Bladder microvascular endothelial cell (primary cell): Measurements from ENCODE around the gene KRTAP13-2. TPM values are rescaled to one million over a fixed set of nuclear protein-coding genes. Genes with fewer than 3 reads are reported as not detected.

ENCODE experiments used
- total RNA-seq: library from RNA; depleted of rRNA; stranded (reverse); fragments of >200 nt; gene quantifications from 2 replicates; pipeline ENCODE4 v1.2.3, GENCODE V29; 2014

Gene KRTAP13-2, protein sequence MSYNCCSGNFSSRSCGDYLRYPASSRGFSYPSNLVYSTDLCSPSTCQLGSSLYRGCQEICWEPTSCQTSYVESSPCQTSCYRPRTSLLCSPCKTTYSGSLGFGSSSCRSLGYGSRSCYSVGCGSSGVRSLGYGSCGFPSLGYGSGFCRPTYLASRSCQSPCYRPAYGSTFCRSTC
- not detected in 2 replicates for total RNA-seq

DNA sequence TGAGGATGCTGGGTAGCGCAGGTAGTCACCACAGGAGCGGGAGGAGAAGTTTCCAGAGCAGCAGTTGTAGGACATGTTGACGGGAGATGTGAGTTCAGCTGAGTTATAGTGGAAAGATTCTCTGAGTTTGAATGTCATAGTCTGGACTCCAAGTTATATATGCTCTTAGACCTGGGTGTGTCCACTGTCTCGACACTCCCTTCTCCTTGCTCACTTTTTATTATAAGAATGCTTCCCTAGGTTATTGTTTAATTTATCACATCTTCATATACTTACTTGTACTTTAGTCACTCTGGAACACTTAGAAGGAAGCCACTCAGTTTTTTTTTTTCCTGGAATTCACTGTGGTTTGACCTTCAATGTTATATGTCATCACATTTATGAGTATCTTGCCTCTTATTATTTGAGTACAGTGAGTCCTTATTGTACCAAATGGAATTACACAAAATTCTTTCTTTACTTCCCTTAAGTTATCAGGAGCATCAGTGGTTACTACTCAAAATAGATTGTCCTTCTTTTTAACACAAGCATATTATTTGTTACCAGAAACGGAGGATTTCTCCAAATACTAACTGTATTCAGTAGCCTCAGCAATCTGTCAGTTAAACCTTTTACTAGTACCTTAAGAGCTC lies at the start of gene KRTAP13-2:
Gene KRTAP13-2, minus strand, starts transcription at position 133 of the 632 bp plus-strand sequence. Its CDS starts 58 bp downstream, at position 75.

DNA sequence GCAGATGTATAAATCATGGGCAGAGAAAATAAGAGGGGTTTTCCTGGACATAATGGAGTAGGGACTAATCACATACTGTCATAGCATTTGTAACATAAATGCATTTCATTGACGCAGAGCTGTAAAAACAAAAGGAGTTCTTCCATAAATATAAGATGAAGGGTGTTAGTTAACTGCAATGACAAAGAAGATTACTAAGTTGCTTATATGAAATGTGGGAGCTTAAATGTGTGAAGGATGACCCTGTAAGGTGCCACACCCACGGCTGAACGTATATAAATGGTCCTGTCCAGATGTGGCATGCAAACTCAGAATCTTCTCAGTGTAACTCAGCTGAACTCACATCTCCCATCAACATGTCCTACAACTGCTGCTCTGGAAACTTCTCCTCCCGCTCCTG lies 23.7 kb upstream of the KRTAP13-2 start, which contains the start of gene KRTAP13-1:
Gene KRTAP13-1, plus strand, starts transcription at position 301 of the 400 bp plus-strand sequence. Its CDS starts 56 bp downstream, at position 357.

DNA sequence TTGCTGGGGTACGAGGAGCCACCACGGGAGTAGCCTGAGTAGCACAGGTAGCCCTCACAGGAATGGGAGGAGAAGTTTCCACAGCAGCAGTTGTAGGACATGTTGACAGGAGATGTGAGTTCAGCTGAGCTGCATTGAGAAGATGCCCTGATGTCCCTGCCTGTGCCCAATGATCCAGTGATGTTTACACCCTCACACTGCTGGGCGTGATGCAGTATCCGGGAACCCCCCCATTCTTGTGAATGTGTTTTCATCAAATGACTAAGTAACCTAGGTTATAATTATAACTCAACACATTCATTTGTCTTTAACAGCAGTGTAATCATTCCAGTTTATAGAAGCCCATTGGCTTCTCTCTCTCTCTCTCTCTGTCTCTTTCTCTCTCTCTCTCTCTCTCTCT lies 23.6 kb downstream of the KRTAP13-2 start, which contains the start of gene KRTAP23-1:
Gene KRTAP23-1, minus strand, starts transcription at position 101 of the 400 bp plus-strand sequence. Its CDS starts 0 bp downstream, at position 101.

DNA sequence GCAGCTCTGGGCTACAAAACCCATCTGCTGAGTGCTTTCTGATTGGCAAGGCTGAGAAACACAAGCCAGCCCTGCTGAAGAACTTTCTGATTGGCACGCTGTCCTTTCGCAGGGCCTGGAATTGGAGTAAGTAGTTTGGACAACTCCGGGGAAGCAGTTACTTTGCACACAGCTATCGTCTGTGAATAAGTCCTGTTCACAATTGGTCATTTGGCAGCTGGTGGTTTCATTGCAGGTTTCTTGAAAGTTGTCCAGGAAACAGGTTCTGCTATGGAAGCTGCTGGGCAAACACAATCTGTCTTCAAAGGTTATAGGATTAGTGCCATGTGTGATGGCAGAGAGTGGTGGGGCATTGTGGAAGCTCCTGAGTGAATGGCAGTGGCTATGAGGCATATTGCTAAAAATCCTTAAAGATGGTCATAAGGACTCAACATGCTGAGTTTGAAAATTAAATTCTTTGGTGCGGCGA lies 34.8 kb downstream of the KRTAP13-2 start, which contains the start of gene KRTAP27-1:
Gene KRTAP27-1, minus strand, starts transcription at position 419 of the 469 bp plus-strand sequence. Its CDS starts 26 bp downstream, at position 393.

Other genes with a start within 250 kb of the KRTAP13-2 start
- not detected in 2 replicates for gene CLDN17, start 205.5 kb downstream of the KRTAP13-2 start, total RNA-seq
- gene CLDN8, start 156.2 kb downstream of the KRTAP13-2 start, total RNA-seq, result not detected in 2 replicates
- not detected in 2 replicates for gene KRTAP24-1, start 89.3 kb downstream of the KRTAP13-2 start, total RNA-seq
- not detected in 2 replicates for gene KRTAP25-1, start 82.8 kb downstream of the KRTAP13-2 start, total RNA-seq
- gene KRTAP26-1, start 52.0 kb downstream of the KRTAP13-2 start, total RNA-seq, result not detected in 2 replicates
- gene KRTAP27-1, start 34.6 kb downstream of the KRTAP13-2 start, total RNA-seq, result not detected in 2 replicates
- not detected in 2 replicates for gene KRTAP23-1, start 23.7 kb downstream of the KRTAP13-2 start, total RNA-seq
- gene KRTAP13-1, start 23.8 kb upstream of the KRTAP13-2 start, total RNA-seq, result not detected in 2 replicates
- not detected in 2 replicates for gene KRTAP13-3, start 53.7 kb upstream of the KRTAP13-2 start, total RNA-seq
- not detected in 2 replicates for gene KRTAP13-4, start 57.9 kb upstream of the KRTAP13-2 start, total RNA-seq
- not detected in 2 replicates for gene KRTAP15-1, start 68.0 kb upstream of the KRTAP13-2 start, total RNA-seq
- not detected in 2 replicates for gene KRTAP19-1, start 108.1 kb upstream of the KRTAP13-2 start, total RNA-seq
- gene KRTAP19-2, start 115.2 kb upstream of the KRTAP13-2 start, total RNA-seq, result not detected in 2 replicates
- not detected in 2 replicates for gene KRTAP19-3, start 119.7 kb upstream of the KRTAP13-2 start, total RNA-seq
- gene KRTAP19-4, start 124.9 kb upstream of the KRTAP13-2 start, total RNA-seq, result not detected in 2 replicates
- not detected in 2 replicates for gene KRTAP19-5, start 129.9 kb upstream of the KRTAP13-2 start, total RNA-seq
- gene KRTAP19-6, start 169.6 kb upstream of the KRTAP13-2 start, total RNA-seq, result not detected in 2 replicates
- not detected in 2 replicates for gene KRTAP19-7, start 189.0 kb upstream of the KRTAP13-2 start, total RNA-seq
- not detected in 2 replicates for gene KRTAP22-2, start 218.1 kb upstream of the KRTAP13-2 start, total RNA-seq
- not detected in 2 replicates for gene KRTAP6-3, start 220.2 kb upstream of the KRTAP13-2 start, total RNA-seq
- not detected in 2 replicates for gene KRTAP6-2, start 226.6 kb upstream of the KRTAP13-2 start, total RNA-seq
- not detected in 2 replicates for gene KRTAP22-1, start 228.8 kb upstream of the KRTAP13-2 start, total RNA-seq
- not detected in 2 replicates for gene KRTAP6-1, start 241.7 kb upstream of the KRTAP13-2 start, total RNA-seq
- not detected in 2 replicates for gene KRTAP20-1, start 244.2 kb upstream of the KRTAP13-2 start, total RNA-seq
- gene KRTAP20-4, start 248.4 kb upstream of the KRTAP13-2 start, total RNA-seq, result not detected in 2 replicates